SK-N-SH (cell line): ENCODE results near the gene TFAP2B.

Experiments used
- ELF1 ChIP-seq: IDR thresholded peaks from 2 replicates; pipeline ENCODE4 v1.4.0; 2012
- FOXM1 ChIP-seq: IDR thresholded peaks from 2 replicates; pipeline ENCODE4 v1.4.0; 2012; ENCODE audit warnings: low read depth, mild to moderate bottlenecking
- MXI1 ChIP-seq: IDR thresholded peaks from 2 replicates; pipeline ENCODE4 v1.6.1; 2012; ENCODE audit warnings: mild to moderate bottlenecking, low read depth, low read length, improper control_type of control experiment
- POLR2AphosphoS5 ChIP-seq: IDR thresholded peaks from 2 replicates; pipeline ENCODE4 v1.6.1; 2012; ENCODE audit warnings: low read depth, low read length
- RAD21 ChIP-seq: IDR thresholded peaks from 2 replicates; pipeline ENCODE4 v1.6.1; 2012; ENCODE audit warnings: mild to moderate bottlenecking, low read length
- SMC3 ChIP-seq: IDR thresholded peaks from 2 replicates; pipeline ENCODE4 v1.6.1; 2012; ENCODE audit warnings: low read depth, low read length, improper control_type of control experiment
- YY1 ChIP-seq: IDR thresholded peaks from 2 replicates; pipeline ENCODE4 v1.4.0; 2012; ENCODE audit warnings: low read depth, mild to moderate bottlenecking
- TF ChIP-seq, protein P1 (sequence below): fragments of 200-600 bp; sonication (generic); IDR thresholded peaks from 2 replicates; pipeline ENCODE4 v1.6.1; 2017; ENCODE audit warnings: antibody characterized with exemption, mild to moderate bottlenecking, moderate library complexity
- TF ChIP-seq, protein P2 (sequence below): fragments of 150-350 bp; IDR thresholded peaks from 2 replicates; pipeline ENCODE4 v1.6.1; 2017; ENCODE audit warnings: antibody characterized with exemption, low read length, low read depth, borderline replicate concordance
- TF ChIP-seq, protein P3 (sequence below): IDR thresholded peaks from 2 replicates; pipeline ENCODE4; 2012
- TF ChIP-seq, protein P4 (sequence below): IDR thresholded peaks from 2 replicates; pipeline ENCODE4 v1.6.1; 2012; ENCODE audit warnings: mild to moderate bottlenecking, low read depth, low read length, moderate library complexity

DNA sequence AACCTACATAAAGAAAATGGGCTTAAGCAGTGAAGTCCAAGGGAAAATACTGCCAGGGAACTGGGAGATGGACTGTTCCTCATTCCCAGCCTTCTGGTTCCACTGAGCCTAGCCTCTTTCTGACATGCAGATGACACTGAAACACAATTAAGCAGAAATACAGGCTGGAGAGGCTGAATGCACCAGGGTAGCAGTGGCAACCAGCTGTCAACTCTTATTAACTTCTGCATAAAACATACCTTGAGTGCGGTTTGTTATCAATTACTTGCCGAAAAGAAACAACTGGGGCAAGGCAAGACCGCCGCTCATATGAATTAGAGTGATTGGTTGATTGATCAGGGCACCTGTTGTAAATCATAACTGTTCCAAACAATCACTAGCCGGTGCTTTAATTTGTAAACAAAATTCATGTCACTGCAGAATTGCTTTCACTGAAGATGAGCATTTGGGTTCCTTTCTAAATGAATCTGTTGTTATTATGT lies 16.3 kb downstream of the TFAP2B start:
- TF ChIP-seq, protein P1, sequence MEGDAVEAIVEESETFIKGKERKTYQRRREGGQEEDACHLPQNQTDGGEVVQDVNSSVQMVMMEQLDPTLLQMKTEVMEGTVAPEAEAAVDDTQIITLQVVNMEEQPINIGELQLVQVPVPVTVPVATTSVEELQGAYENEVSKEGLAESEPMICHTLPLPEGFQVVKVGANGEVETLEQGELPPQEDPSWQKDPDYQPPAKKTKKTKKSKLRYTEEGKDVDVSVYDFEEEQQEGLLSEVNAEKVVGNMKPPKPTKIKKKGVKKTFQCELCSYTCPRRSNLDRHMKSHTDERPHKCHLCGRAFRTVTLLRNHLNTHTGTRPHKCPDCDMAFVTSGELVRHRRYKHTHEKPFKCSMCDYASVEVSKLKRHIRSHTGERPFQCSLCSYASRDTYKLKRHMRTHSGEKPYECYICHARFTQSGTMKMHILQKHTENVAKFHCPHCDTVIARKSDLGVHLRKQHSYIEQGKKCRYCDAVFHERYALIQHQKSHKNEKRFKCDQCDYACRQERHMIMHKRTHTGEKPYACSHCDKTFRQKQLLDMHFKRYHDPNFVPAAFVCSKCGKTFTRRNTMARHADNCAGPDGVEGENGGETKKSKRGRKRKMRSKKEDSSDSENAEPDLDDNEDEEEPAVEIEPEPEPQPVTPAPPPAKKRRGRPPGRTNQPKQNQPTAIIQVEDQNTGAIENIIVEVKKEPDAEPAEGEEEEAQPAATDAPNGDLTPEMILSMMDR: no peak
- TF ChIP-seq, protein P2, sequence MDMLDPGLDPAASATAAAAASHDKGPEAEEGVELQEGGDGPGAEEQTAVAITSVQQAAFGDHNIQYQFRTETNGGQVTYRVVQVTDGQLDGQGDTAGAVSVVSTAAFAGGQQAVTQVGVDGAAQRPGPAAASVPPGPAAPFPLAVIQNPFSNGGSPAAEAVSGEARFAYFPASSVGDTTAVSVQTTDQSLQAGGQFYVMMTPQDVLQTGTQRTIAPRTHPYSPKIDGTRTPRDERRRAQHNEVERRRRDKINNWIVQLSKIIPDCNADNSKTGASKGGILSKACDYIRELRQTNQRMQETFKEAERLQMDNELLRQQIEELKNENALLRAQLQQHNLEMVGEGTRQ: no peak
- TF ChIP-seq, protein P3, sequence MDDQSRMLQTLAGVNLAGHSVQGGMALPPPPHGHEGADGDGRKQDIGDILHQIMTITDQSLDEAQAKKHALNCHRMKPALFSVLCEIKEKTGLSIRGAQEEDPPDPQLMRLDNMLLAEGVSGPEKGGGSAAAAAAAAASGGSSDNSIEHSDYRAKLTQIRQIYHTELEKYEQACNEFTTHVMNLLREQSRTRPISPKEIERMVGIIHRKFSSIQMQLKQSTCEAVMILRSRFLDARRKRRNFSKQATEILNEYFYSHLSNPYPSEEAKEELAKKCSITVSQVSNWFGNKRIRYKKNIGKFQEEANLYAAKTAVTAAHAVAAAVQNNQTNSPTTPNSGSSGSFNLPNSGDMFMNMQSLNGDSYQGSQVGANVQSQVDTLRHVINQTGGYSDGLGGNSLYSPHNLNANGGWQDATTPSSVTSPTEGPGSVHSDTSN: no peak
- TF ChIP-seq SMC3 (no peak), POLR2AphosphoS5 (no peak), RAD21 (no peak), MXI1 (peak; percentile 26; the same call in 1 of the 2 replicates), YY1 (no peak), ELF1 (no peak), FOXM1 (no peak)
- TF ChIP-seq, protein P4, sequence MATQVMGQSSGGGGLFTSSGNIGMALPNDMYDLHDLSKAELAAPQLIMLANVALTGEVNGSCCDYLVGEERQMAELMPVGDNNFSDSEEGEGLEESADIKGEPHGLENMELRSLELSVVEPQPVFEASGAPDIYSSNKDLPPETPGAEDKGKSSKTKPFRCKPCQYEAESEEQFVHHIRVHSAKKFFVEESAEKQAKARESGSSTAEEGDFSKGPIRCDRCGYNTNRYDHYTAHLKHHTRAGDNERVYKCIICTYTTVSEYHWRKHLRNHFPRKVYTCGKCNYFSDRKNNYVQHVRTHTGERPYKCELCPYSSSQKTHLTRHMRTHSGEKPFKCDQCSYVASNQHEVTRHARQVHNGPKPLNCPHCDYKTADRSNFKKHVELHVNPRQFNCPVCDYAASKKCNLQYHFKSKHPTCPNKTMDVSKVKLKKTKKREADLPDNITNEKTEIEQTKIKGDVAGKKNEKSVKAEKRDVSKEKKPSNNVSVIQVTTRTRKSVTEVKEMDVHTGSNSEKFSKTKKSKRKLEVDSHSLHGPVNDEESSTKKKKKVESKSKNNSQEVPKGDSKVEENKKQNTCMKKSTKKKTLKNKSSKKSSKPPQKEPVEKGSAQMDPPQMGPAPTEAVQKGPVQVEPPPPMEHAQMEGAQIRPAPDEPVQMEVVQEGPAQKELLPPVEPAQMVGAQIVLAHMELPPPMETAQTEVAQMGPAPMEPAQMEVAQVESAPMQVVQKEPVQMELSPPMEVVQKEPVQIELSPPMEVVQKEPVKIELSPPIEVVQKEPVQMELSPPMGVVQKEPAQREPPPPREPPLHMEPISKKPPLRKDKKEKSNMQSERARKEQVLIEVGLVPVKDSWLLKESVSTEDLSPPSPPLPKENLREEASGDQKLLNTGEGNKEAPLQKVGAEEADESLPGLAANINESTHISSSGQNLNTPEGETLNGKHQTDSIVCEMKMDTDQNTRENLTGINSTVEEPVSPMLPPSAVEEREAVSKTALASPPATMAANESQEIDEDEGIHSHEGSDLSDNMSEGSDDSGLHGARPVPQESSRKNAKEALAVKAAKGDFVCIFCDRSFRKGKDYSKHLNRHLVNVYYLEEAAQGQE: no peak
